ENCODE results near the gene RNF39. TPM values are rescaled to one million over a fixed set of nuclear protein-coding genes. Genes with fewer than 3 reads are reported as not detected.

The RNF39 gene
- total and polyA plus RNA-seq, 10 of the 15 experiments (the other 5 are each of a cell fraction or from before 2014, with no cell fraction given): 0.04 to 0.11 TPM; not detected in 8

- intact Hi-C loops (cut with micrococcal nuclease; ENCODE audit: unreplicated experiment): no loop called here
- H3K4me3 ChIP-seq: no peak overlapping the region
- 40% methylated on average over 2 of the region's 2 CpGs for WGBS (ENCODE audit: insufficient coverage, insufficient replicate concordance, low lambda C conversion rate, missing lambda C conversion rate)
- in situ Hi-C loops (cut with MboI): no loop called here
- H4K20me1 ChIP-seq (ENCODE audit: control insufficient read depth, insufficient read depth): no peaks in the 10 kb centered on the region
- ChIA-PET CTCF (interaction anchor here (0.7 to 6.6 kb wide), 20 partner anchors 8 to 256 kb away, joined by 3 to 561 read pairs (median 6); partner anchors contain the start of genes PPP1R11, TRIM31 and TRIM40), RAD21 (ENCODE audit: unreplicated experiment) (interaction anchor here (1.2 to 9.0 kb wide), 11 partner anchors 8 to 292 kb away, joined by 3 to 333 read pairs (median 10); partner anchors contain the start of genes TRIM31 and TRIM40), SMC1A (ENCODE audit: uncharacterized antibody, unreplicated experiment) (interaction anchor here (0.7 to 16.6 kb wide), 11 partner anchors 10 to 114 kb away, joined by 3 to 647 read pairs (median 8); partner anchors contain the start of genes POLR1H, PPP1R11, TRIM31 and TRIM40), POLR2A (interaction anchor here (0.8 to 5.0 kb wide), 7 partner anchors 7 to 45 kb away, joined by 3 to 54 read pairs (median 6); partner anchors contain the start of gene TRIM31)
- H3K9me3 ChIP-seq (replicated peaks; ENCODE audit: control insufficient read depth, insufficient read depth, low read length): no peaks in the 10 kb centered on the region
- no peak overlapping the region for H2AFZ ChIP-seq (ENCODE audit: control insufficient read depth, low read depth, low read length)
- ATAC-seq (no peak), DNase-seq (ENCODE audit: low read depth, low spot score) (no peak), FAIRE-seq (no peak)
- no peak overlapping the region for H3K9ac ChIP-seq (ENCODE audit: control insufficient read depth, insufficient read depth, low read length)
- no peak for TF ChIP-seq IRF4 (IDR thresholded peaks at IDR 0.05; ENCODE audit: low read depth, low read length)
- TF ChIP-seq CTCF (IDR thresholded peaks at IDR 0.05 in 2 of 3, conservative IDR thresholded peaks at IDR 0.05 in 1 of 3; ENCODE audit: control insufficient read depth in 2 of 3, extremely low read depth in 1 of 3, insufficient read depth in 1 of 3, low read depth in 3 of 3, low read length in 3 of 3): peak in 1 of 3 experiments; percentile 5; a peak in 1 of 6 replicates
- peaks cover 7 to 24% of the 10 kb centered on the region in 2 experiments for H3K27me3 ChIP-seq (replicated peaks in 1 of 2; ENCODE audit: control insufficient read depth in 2 of 2, insufficient read depth in 2 of 2, low read length in 1 of 2)
- H3K79me2 ChIP-seq (ENCODE audit: control insufficient read depth, insufficient read depth, low read length): no peaks in the 10 kb centered on the region
- peaks cover 19% of the 10 kb centered on the region for H3K4me1 ChIP-seq (ENCODE audit: control insufficient read depth, insufficient read depth, low read length)
- H3K27ac ChIP-seq (ENCODE audit: control insufficient read depth, insufficient read depth): no peak overlapping the region
- H3K4me2 ChIP-seq (ENCODE audit: control insufficient read depth, insufficient read depth): no peak overlapping the region
- H3K36me3 ChIP-seq (ENCODE audit: control insufficient read depth in 2 of 2, insufficient read depth in 2 of 2, low read length in 1 of 2): no peaks in the 10 kb centered on the region
- BruUV-seq (replicated peaks): no TSS peak
These were observed 29.1 kb upstream of the RNF39 start for GRCh38 chr6:30104661-30105060.

DNA sequence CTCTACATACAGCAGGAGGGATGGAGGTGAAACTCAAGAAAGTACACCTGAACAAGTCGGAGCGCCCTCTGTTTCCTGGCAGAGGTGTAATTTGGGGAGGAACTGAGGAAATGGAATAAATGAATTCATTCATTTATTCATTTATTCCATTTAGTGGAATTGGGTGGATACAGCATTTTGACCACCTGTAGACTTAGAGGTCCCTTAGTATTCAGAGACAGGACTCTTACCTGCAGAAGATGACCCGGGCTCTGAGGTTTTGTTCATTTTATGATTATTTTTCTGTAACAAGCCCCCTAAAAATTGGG lies 28.3 kb upstream of the RNF39 start:
- Histone ChIP-seq H3K4me1 (ENCODE audit: control insufficient read depth, insufficient read depth, low read length) (peaks cover 19% of the 10 kb centered on the region), H2AFZ (ENCODE audit: control insufficient read depth, low read depth, low read length) (peak overlapping the region; percentile 86; the same call in 1 of the 2 replicates), H3K79me2 (ENCODE audit: control insufficient read depth, insufficient read depth, low read length) (no peaks in the 10 kb centered on the region), H3K27ac (ENCODE audit: control insufficient read depth, insufficient read depth) (no peak overlapping the region), H3K9ac (ENCODE audit: control insufficient read depth, insufficient read depth, low read length) (no peak overlapping the region), H3K4me2 (ENCODE audit: control insufficient read depth, insufficient read depth) (peak overlapping the region; percentile 94), H4K20me1 (ENCODE audit: control insufficient read depth, insufficient read depth) (no peaks in the 10 kb centered on the region), H3K27me3 (replicated peaks in 1 of 2; ENCODE audit: control insufficient read depth in 2 of 2, insufficient read depth in 2 of 2, low read length in 1 of 2) (peaks cover 10 to 24% of the 10 kb centered on the region in 2 experiments), H3K4me3 (0 out of 2 replicates have a peak overlapping the region, but pooled peaks have one; percentile 53), H3K9me3 (replicated peaks; ENCODE audit: control insufficient read depth, insufficient read depth, low read length) (no peaks in the 10 kb centered on the region), H3K36me3 (ENCODE audit: control insufficient read depth in 2 of 2, insufficient read depth in 2 of 2, low read length in 1 of 2) (no peaks in the 10 kb centered on the region)
- 34% methylated on average over 3 of the region's 3 CpGs for WGBS (ENCODE audit: insufficient coverage, insufficient replicate concordance, low lambda C conversion rate, missing lambda C conversion rate)
- RAD21 ChIA-PET (ENCODE audit: unreplicated experiment): interaction anchor here (0.6 to 9.0 kb wide), 24 partner anchors 8 to 293 kb away, joined by 3 to 333 read pairs (median 6); partner anchors contain the start of genes POLR1H, PPP1R11, TRIM31 and TRIM40
- TF ChIP-seq SUZ12 (IDR thresholded peaks at IDR 0.05; ENCODE audit: unreplicated experiment) (no peak), ZNF622 (IDR thresholded peaks at IDR 0.05) (no peak), POU2F2 (IDR thresholded peaks at IDR 0.05; ENCODE audit: borderline replicate concordance, low read depth, low read length) (no peak), RELB (IDR thresholded peaks at IDR 0.05; ENCODE audit: low read depth) (no peak), ZNF24 (IDR thresholded peaks at IDR 0.05) (peak; percentile 88), JUND (IDR thresholded peaks at IDR 0.05; ENCODE audit: low read depth, low read length) (no peak), CHD2 (IDR thresholded peaks at IDR 0.05; ENCODE audit: borderline replicate concordance, low read depth, low read length) (no peak), MTA3 (IDR thresholded peaks at IDR 0.05; ENCODE audit: borderline replicate concordance, low read length) (no peak), ZNF274 (IDR thresholded peaks at IDR 0.05; ENCODE audit: insufficient read depth, insufficient read length) (no peak)
- ATAC-seq (no peak), FAIRE-seq (no peak), DNase-seq (ENCODE audit: low read depth, low spot score) (no peak)
- POLR2A ChIA-PET: interaction anchor here (0.8 to 5.0 kb wide), 6 partner anchors 8 to 44 kb away, joined by 3 to 54 read pairs (median 7); partner anchors contain the start of gene TRIM31
- CTCF ChIA-PET: interaction anchor here (0.6 to 6.6 kb wide), 39 partner anchors 7 to 450 kb away, joined by 3 to 561 read pairs (median 4); partner anchors contain the start of genes POLR1H, PPP1R11, TRIM10 and TRIM31
- SMC1A ChIA-PET (ENCODE audit: uncharacterized antibody, unreplicated experiment): interaction anchor here (0.8 to 16.6 kb wide), 25 partner anchors 10 to 456 kb away, joined by 3 to 647 read pairs (median 4); partner anchors contain the start of genes POLR1H, TRIM26, TRIM31 and TRIM40
- intact Hi-C loops (cut with micrococcal nuclease; ENCODE audit: unreplicated experiment): loop anchor here (1.0 kb wide), 2 partner anchors 27 to 66 kb away; no protein-coding TSS in a partner anchor
- BruUV-seq (replicated peaks): no TSS peak
- in situ Hi-C loops (cut with MboI): no loop called here
